ENCODE results near the gene MAP3K6. TPM values are rescaled to one million over a fixed set of nuclear protein-coding genes. Genes with fewer than 3 reads are reported as not detected.

The MAP3K6 gene
- total RNA-seq, 1 experiment from 2014 or later, result 25.1 TPM

DNA sequence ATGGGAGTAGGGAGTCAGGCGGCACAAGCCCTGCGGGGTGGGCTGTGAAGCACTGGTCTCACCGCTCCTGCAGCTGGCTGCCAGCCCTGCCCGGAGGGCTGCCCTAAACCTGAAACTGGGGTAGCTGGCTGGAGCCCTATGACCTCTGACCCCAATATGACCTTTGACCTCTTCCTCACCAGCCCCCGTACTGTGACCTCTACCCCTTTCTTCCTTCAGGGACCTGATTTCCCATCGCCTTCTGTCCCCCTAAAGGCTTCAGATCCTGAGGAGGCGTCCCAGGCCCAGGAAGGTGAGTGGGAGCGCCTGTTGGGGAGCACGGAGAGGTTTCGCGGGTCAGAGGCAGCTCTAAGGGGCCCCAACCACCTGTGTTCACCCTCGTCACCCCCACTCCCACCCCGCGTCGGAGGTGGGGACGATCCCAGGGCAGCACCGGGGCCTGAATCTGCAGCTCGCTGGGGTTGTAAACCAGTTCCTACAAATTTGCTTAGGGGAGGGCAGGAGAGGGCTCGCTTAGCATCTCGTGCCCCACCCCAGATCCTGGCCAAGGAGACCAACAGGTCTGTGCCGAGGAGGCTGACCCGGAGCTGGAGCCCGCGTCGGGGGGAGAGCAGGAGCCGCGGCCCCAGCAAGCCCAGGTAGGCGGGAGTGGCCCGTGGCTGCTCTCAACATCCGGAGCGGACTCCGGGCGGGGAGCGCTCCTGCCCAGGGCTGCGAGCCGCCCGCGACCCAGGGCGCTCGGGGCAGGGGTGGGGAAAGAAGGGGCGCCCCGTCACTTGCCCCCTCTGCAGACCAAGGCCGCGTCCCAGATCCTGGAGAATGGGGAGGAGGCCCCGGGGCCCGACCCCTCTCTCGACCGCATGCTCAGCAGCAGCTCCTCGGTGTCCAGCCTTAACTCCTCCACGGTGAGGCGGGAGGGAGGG, 17.6 kb downstream of the MAP3K6 start:
- H4K20me1 ChIP-seq (ENCODE audit: low read length), result no peaks in the 10 kb centered on the region
- peaks cover 16% of the 10 kb centered on the region for H3K4me1 ChIP-seq (ENCODE audit: insufficient read depth, low read length)
- POLR2A ChIA-PET (ENCODE audit: unreplicated experiment), result interaction anchor here (0.7 kb wide), 1 partner anchor 18 kb away, joined by 11 read pairs; the partner anchor contains the start of gene MAP3K6
- no peaks in the 10 kb centered on the region for H3K36me3 ChIP-seq (ENCODE audit: low read depth, low read length)
- peak overlapping the region; percentile 82 for H2AFZ ChIP-seq (ENCODE audit: low read length)
- BruUV-seq (replicated peaks), result TSS peak; percentile 40
- ATAC-seq, result peak; percentile 81
- no peaks in the 10 kb centered on the region for H3K9me3 ChIP-seq (ENCODE audit: low read length)
- no peaks in the 10 kb centered on the region for H3K27me3 ChIP-seq (ENCODE audit: low read length)
- peak overlapping the region; percentile 69 for H3K9ac ChIP-seq (ENCODE audit: low read length)
- peak overlapping the region; percentile 96 for H3K4me2 ChIP-seq (ENCODE audit: low read length)
- CTCF ChIA-PET, result interaction anchor here (0.5 to 0.7 kb wide), 3 partner anchors 50 to 114 kb away, joined by 3 to 4 read pairs (median 4); partner anchors contain the start of gene WDTC1
- intact Hi-C loops (cut with micrococcal nuclease), result loop anchor here (1.0 kb wide), 1 partner anchor 8 kb away; no protein-coding TSS in a partner anchor
- H3K79me2 ChIP-seq (ENCODE audit: low read length), result peaks cover under 1% of the 10 kb centered on the region; the same call in 1 of the 2 replicates
- peak; percentile 90 for DNase-seq
- peak overlapping the region; percentile 60 for H3K27ac ChIP-seq (ENCODE audit: low read length)
- H3K9me2 ChIP-seq (replicated peaks; ENCODE audit: low read length), result no peaks in the 10 kb centered on the region
- no peaks in the 10 kb centered on the region for H3F3A ChIP-seq (ENCODE audit: low read length, unreplicated experiment)
- no peak for TF ChIP-seq EZH2 (IDR thresholded peaks at IDR 0.05; ENCODE audit: low read length, unreplicated experiment)
- TF ChIP-seq EZH2phosphoT487 (IDR thresholded peaks at IDR 0.05; ENCODE audit: borderline replicate concordance, low read length), result no peak
- TF ChIP-seq, protein P1, sequence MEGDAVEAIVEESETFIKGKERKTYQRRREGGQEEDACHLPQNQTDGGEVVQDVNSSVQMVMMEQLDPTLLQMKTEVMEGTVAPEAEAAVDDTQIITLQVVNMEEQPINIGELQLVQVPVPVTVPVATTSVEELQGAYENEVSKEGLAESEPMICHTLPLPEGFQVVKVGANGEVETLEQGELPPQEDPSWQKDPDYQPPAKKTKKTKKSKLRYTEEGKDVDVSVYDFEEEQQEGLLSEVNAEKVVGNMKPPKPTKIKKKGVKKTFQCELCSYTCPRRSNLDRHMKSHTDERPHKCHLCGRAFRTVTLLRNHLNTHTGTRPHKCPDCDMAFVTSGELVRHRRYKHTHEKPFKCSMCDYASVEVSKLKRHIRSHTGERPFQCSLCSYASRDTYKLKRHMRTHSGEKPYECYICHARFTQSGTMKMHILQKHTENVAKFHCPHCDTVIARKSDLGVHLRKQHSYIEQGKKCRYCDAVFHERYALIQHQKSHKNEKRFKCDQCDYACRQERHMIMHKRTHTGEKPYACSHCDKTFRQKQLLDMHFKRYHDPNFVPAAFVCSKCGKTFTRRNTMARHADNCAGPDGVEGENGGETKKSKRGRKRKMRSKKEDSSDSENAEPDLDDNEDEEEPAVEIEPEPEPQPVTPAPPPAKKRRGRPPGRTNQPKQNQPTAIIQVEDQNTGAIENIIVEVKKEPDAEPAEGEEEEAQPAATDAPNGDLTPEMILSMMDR (conservative IDR thresholded peaks at IDR 0.05; ENCODE audit: low read depth, low read length), result no peak
- H3K4me3 ChIP-seq (ENCODE audit: low read length), result peak overlapping the region; percentile 71

DNA sequence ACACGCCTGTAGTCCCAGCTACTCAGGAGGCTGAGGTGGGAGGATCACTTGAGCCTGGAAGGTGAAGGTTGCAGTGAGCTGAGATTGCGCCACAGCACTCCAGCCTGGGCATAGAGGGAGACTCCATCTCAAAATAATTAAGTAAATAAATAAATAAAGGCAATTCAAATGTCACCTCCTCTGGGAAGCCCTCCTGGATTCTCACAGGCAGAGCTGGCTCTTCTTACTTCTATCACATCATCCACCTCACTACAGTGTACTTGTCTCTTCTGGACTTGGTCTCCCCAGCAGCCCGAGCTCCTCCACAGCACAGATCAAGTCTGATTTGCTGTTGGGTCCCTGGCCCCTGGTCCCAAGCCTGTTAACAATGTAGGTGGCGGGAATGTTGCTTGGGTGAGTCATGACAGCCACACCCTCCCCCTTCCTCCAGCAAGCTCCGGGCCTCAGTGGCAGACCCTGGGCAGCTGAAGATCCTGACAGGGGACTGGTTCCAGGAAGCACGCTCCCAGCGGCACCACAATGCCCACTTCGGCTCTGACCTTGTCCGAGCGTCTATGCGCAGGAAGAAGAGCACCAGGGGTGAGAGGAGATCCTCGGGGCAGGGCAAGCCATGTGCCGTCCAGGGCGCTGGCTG, 19.7 kb downstream of the MAP3K6 start:
- Histone ChIP-seq H3K9me2 (replicated peaks; ENCODE audit: low read length) (no peaks in the 10 kb centered on the region), H3K36me3 (ENCODE audit: low read depth, low read length) (no peaks in the 10 kb centered on the region), H3K4me1 (ENCODE audit: insufficient read depth, low read length) (peaks cover 35% of the 10 kb centered on the region), H3F3A (ENCODE audit: low read length, unreplicated experiment) (no peaks in the 10 kb centered on the region), H3K27ac (ENCODE audit: low read length) (no peak overlapping the region), H3K9ac (ENCODE audit: low read length) (no peak overlapping the region), H2AFZ (ENCODE audit: low read length) (no peak overlapping the region), H3K4me2 (ENCODE audit: low read length) (0 out of 2 replicates have a peak overlapping the region, but pooled peaks have one; percentile 15), H4K20me1 (ENCODE audit: low read length) (no peaks in the 10 kb centered on the region), H3K9me3 (ENCODE audit: low read length) (no peaks in the 10 kb centered on the region), H3K4me3 (ENCODE audit: low read length) (no peak overlapping the region), H3K79me2 (ENCODE audit: low read length) (peaks cover 21% of the 10 kb centered on the region), H3K27me3 (ENCODE audit: low read length) (no peaks in the 10 kb centered on the region)
- POLR2A ChIA-PET (ENCODE audit: unreplicated experiment), result no interaction called here
- no TSS peak for BruUV-seq (replicated peaks)
- intact Hi-C loops (cut with micrococcal nuclease), result no loop called here
- TF ChIP-seq EZH2 (IDR thresholded peaks at IDR 0.05; ENCODE audit: low read length, unreplicated experiment), result no peak
- no peak for TF ChIP-seq EZH2phosphoT487 (IDR thresholded peaks at IDR 0.05; ENCODE audit: borderline replicate concordance, low read length)
- TF ChIP-seq, protein P1 (conservative IDR thresholded peaks at IDR 0.05; ENCODE audit: low read depth, low read length), result no peak
- ATAC-seq (no peak), DNase-seq (peak; percentile 51)
- CTCF ChIA-PET, result no interaction called here

Measured in PC-3 (cell line).